ENCODE results near the gene FLT1. TPM values are rescaled to one million over a fixed set of nuclear protein-coding genes. Genes with fewer than 3 reads are reported as not detected.

FLT1 gene
- total and polyA plus RNA-seq, 2 of the 13 experiments (the other 11 are each of a cell fraction or from before 2014, with no cell fraction given): 0.02 TPM; not detected in 1

- no peak for TF ChIP-seq KIAA2018 (CRISPR knock-in tag; IDR thresholded peaks at IDR 0.05; ENCODE audit: borderline replicate concordance)
- TF ChIP-seq ZNF484 (CRISPR knock-in tag; IDR thresholded peaks at IDR 0.05; ENCODE audit: borderline replicate concordance, low read depth): no peak
Observed at GRCh38 chr13:28316129-28316528, 178.8 kb downstream of the FLT1 start (continued).

GRCh38 chr13:28314879-28315278 lies 180.0 kb downstream of the FLT1 start:
- DNase-seq (ENCODE audit: low spot score) (peak; percentile 43), ATAC-seq (peak; percentile 57), FAIRE-seq (peak; percentile 15)
- 0% methylated on average over 6 of the region's 6 CpGs for WGBS (ENCODE audit: low lambda C conversion rate)
- no peak overlapping the region for H3K4me3 ChIP-seq (replicated peaks in 1 of 3; ENCODE audit: insufficient read depth in 1 of 3, low read depth in 2 of 3, low read length in 3 of 3)
- H3K4me2 ChIP-seq (ENCODE audit: low read depth, low read length): no peak overlapping the region
- H3K79me2 ChIP-seq (ENCODE audit: insufficient read depth, low read length): no peaks in the 10 kb centered on the region
- no TSS peak for BruUV-seq (replicated peaks)
- H3K9me3 ChIP-seq (ENCODE audit: low read length): no peaks in the 10 kb centered on the region
- no peaks in the 10 kb centered on the region for H3K36me3 ChIP-seq (replicated peaks in 1 of 2; ENCODE audit: control insufficient read depth in 1 of 2, insufficient read depth in 2 of 2, low read length in 2 of 2)
- in situ Hi-C loops (cut with HindIII; ENCODE audit: extremely low pct_ligation_motif_present, low pct_unique_long_range_greater_than_20kb): no loop called here
- no peaks in the 10 kb centered on the region for H3K27me3 ChIP-seq (ENCODE audit: control insufficient read depth in 1 of 2, insufficient read depth in 2 of 2, low read length in 2 of 2)
- intact Hi-C loops (cut with micrococcal nuclease; ENCODE audit: unreplicated experiment): no loop called here
- CTCF ChIA-PET (ENCODE audit: low intra/inter-chr PET ratio, low total read pairs): no interaction called here
- no peaks in the 10 kb centered on the region for H4K20me1 ChIP-seq (ENCODE audit: insufficient read depth, low read length)
- H3K9ac ChIP-seq (ENCODE audit: insufficient read depth, low read depth, low read length): no peak overlapping the region
- POLR2A ChIA-PET: no interaction called here
- peaks cover 32% of the 10 kb centered on the region for H3K4me1 ChIP-seq (ENCODE audit: insufficient read depth, low read length)
- H3K27ac ChIP-seq (ENCODE audit: extremely low read length, insufficient read depth, low read length): peak overlapping the region; percentile 15
- H2AFZ ChIP-seq (ENCODE audit: low read length): no peak overlapping the region
- peak; percentile 20; the same call in 1 of the 2 replicates for TF ChIP-seq BHLHE40 (IDR thresholded peaks at IDR 0.05; ENCODE audit: low read length)
- TF ChIP-seq MED8 (CRISPR knock-in tag; IDR thresholded peaks at IDR 0.05; ENCODE audit: insufficient replicate concordance): no peak
- no peak for TF ChIP-seq NCOA1 (CRISPR knock-in tag; IDR thresholded peaks at IDR 0.05)
- no peak for TF ChIP-seq ZNF124 (CRISPR knock-in tag; IDR thresholded peaks at IDR 0.05)
- peak; percentile 80 for TF ChIP-seq HNF4A (CRISPR knock-in tag; IDR thresholded peaks at IDR 0.05)
- TF ChIP-seq FOXK1 (CRISPR knock-in tag; IDR thresholded peaks at IDR 0.05; ENCODE audit: borderline replicate concordance, low read depth): no peak
- no peak for TF ChIP-seq ZNF770 (CRISPR knock-in tag; IDR thresholded peaks at IDR 0.05)
- TF ChIP-seq FOXM1 (CRISPR knock-in tag; IDR thresholded peaks at IDR 0.05): no peak
- no peak for TF ChIP-seq ZNF317 (CRISPR knock-in tag; IDR thresholded peaks at IDR 0.05)
- TF ChIP-seq KMT2A (CRISPR knock-in tag; IDR thresholded peaks at IDR 0.05): no peak
- no peak for TF ChIP-seq ZNF850 (CRISPR knock-in tag; conservative IDR thresholded peaks at IDR 0.05)
- TF ChIP-seq ZNF264 (CRISPR knock-in tag; IDR thresholded peaks at IDR 0.05): 0 out of 2 replicates have a peak, but pooled peaks have one; percentile 62
- TF ChIP-seq SCMH1 (CRISPR knock-in tag; IDR thresholded peaks at IDR 0.05; ENCODE audit: borderline replicate concordance): no peak
